Adipose tissue (tissue), 3 donors: ENCODE data around the gene ADGRV1. TPM values are rescaled to one million over a fixed set of nuclear protein-coding genes. Genes with fewer than 3 reads are reported as not detected.

Experiments used
- H3K27ac ChIP-seq: one replicate; pipeline ENCODE4 v1.5.1; 2013; ENCODE audit warnings: low read depth, low read length
- WGBS, 3 donors: extraction: QIAGEN DNeasy Blood & Tissue Kit; methylation state at CpG; one replicate each; pipeline ENCODE4 v1.1.7; 2013; 5-methylcytosine and 5-hydroxymethylcytosine counted together
- polyA plus RNA-seq, 3 donors: library from polyadenylated mRNA; stranded (reverse); fragments of 200-250 nt; gene quantifications; one replicate each; pipeline ENCODE4 v1.2.3, GENCODE V29; 2013
- donor health status: healthy with polysubstance abuse.
- donor health status: Bipolar disorder and iron deficiency.
- donor health status: healthy.

The ADGRV1 gene
- polyA plus RNA-seq, 3 donors = 0.33 to 1.6 (median 0.34) TPM

GRCh38 chr5:90868799-90869198 is 310.2 kb downstream of the ADGRV1 start:
- no peak overlapping the region for H3K27ac ChIP-seq
- 90 to 96% (median 93%) methylated on average over 4 of the region's 4 CpGs for WGBS, 3 donors

- H3K27ac ChIP-seq = no peak overlapping the region
- 68 to 92% (median 72%) methylated on average over 3 of the region's 3 CpGs for WGBS, 3 donors
These were observed 312.9 kb downstream of the ADGRV1 start for GRCh38 chr5:90871391-90871991.

DNA sequence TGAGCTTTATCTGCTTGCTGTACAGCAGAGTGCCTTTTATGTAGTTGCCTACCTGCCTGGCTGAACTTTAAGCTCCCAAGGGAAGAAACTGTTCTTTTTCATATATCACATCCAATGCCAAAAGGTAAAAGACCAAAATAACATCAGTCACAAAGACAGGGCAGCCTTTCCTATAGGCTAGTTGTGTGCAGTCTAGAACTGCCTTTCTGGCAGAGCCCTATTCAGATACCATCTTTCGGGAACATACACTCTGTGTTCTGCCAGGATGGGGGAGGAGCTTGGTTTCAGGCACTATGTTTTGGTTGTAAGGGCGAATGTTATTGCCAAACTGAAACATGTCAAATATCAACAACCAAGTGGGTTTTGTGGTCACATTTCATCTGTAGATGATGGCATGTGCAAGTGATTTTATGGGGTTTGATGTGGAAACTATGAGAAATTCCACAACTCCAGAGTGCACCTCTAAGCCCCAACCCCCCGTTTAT is 314.5 kb downstream of the ADGRV1 start:
- H3K27ac ChIP-seq = no peak overlapping the region
- WGBS, 3 donors = 37 to 72% (median 52%) methylated on average over 3 of the region's 3 CpGs

DNA sequence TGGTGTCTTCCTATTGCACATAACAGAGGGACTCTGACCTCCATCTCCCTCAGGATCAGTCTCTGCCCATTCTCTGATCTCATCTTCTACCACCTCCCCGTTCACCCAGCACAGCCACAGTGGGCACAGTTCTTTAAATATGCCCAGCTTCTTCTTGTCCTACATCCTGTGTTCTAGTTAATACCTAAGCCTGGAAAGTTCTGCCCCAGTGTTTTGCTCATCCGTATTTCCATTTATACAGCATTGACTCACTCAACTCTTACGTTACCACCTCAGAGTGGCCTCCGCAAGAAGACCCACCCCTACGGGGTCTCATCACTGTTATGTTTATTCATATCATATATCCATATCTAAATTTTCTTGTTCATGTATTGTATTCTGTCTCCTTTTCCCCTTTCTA is 315.5 kb downstream of the ADGRV1 start:
- H3K27ac ChIP-seq = no peak overlapping the region
- 92 to 97% (median 92%) methylated on average over 5 of the region's 5 CpGs for WGBS, 3 donors

GRCh38 chr5:90875456-90875855 is 316.9 kb downstream of the ADGRV1 start:
- H3K27ac ChIP-seq = no peak overlapping the region

DNA sequence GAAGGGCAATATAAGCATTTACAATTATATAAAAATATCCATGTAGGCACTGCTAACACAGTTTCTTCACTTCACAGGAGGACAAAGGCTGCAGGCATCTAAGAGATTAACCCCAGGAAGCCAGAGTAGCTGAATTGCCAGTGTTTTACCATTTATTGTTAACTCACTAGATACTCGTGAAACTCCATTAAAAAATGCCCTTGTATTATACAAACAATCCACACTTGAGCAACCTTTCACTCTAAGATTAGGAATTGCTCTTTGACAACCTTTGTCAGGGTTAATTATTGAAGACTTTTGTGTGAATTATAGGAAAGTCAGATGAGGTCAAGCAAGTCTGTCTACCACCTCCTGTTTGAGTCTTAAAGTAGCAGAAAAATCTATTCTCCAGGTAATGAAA is 317.8 kb downstream of the ADGRV1 start:
- 28 to 82% (median 79%) methylated on average over 1 of the region's 1 CpG for WGBS, 3 donors
- H3K27ac ChIP-seq = no peak overlapping the region

- WGBS, 3 donors = 94 to 100% (median 97%) methylated on average over 2 of the region's 2 CpGs
- no peak overlapping the region for H3K27ac ChIP-seq
These were observed 318.5 kb downstream of the ADGRV1 start for GRCh38 chr5:90877049-90877448.

DNA sequence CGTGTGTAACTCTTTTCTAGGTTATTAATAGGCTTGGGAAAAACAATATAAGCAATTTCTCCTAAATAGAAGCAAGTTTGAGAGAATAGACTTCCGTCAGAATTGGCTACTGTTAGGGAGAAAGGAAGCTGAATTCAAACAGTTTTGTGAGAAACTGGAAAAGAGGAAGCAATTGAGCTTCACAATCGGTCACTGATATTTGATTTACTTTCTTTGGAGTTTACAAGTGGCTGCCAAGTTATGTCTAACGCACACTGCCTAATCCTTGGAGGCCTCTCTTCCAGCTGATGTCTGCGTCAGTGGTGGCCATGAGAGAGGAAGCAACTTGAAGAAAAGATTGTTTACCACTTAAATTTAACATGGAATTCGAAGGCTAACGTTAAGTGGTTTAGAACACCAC is 319.5 kb downstream of the ADGRV1 start:
- 18 to 28% (median 19%) methylated on average over 7 of the region's 7 CpGs for WGBS, 3 donors
- H3K27ac ChIP-seq = no peak overlapping the region

GRCh38 chr5:90878549-90879196 is 320.1 kb downstream of the ADGRV1 start:
- 47 to 57% (median 55%) methylated on average over 3 of the region's 3 CpGs for WGBS, 3 donors
- H3K27ac ChIP-seq = no peak overlapping the region

DNA sequence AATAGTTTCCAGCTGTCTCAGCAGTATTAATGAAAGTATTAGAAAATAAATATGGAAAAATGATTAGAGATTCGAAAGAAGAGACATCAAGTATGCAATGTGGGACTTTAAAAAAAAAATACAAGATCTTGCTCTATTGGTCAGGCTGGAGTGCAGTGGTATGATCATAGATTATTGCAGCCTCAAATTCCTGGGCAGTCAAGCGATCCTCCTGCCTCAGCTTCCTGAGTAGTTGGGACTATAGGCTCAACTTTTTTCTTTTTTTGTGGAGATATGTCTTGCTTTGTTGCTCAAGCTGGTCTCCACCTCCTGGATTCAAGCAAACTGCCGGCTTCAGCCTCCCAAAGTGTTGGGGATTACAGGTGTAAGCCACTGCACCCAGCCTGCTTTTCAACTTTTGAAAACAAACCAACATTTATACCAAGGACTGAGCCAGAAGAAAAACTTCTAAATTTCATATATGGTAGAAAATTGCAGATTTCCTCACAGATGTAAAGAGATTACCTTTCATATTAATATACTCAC is 323.1 kb downstream of the ADGRV1 start:
- 81 to 91% (median 84%) methylated on average over 3 of the region's 3 CpGs for WGBS, 3 donors
- H3K27ac ChIP-seq = no peak overlapping the region

DNA sequence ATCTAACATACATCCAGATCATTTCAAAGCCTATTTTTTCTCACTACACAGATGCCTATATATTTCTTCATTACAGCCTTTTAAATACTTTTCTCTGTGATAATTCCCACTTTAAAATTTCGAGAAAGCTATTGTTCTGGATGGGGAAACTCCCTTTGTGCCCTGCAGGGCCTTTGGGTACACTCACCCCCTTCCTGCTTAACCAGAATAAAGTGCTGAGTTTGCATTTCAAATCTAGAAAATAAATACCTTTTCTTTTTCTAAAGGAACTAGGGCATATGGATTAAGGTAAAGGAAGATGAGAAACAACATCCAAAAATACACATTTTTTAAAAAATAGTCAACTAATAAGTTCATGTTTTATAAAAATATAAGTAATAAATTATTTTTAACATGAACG is 323.9 kb downstream of the ADGRV1 start:
- H3K27ac ChIP-seq = no peak overlapping the region
- WGBS, 3 donors = 85 to 92% (median 87%) methylated on average over 2 of the region's 2 CpGs

DNA sequence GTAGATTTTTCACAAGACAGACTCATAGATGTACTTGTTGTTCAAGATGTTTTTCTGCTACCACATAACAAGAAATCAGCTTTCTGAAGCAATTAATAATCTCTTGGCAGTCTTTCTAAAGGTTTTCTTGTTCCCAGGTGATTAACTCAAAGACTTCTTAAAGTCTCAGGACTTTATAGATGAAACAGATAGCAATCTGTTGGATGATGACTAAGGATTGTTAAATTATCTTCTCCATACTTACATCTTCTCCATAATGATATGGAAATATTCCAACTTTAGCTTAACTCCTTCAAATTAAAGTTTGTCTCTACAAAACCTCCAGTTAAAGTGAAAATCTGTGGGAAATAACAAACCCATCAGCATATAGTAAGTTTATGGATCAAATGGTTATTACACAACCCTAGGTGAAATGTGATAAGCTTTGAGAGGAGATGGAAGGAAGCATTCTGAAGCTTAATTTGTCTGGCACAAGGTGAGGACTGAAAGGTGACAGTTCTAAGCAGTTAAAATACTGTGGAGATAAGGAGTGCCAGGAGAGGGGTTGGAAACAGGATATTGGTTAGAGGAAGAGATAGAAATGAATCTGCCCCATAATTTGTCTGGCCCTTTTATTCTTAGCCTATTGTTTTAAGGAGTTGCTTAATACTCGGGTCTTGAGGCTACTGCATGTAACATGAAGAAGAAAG is 326.7 kb downstream of the ADGRV1 start:
- 42 to 76% (median 60%) methylated on average over 1 of the region's 1 CpG for WGBS, 3 donors
- no peak overlapping the region for H3K27ac ChIP-seq

DNA sequence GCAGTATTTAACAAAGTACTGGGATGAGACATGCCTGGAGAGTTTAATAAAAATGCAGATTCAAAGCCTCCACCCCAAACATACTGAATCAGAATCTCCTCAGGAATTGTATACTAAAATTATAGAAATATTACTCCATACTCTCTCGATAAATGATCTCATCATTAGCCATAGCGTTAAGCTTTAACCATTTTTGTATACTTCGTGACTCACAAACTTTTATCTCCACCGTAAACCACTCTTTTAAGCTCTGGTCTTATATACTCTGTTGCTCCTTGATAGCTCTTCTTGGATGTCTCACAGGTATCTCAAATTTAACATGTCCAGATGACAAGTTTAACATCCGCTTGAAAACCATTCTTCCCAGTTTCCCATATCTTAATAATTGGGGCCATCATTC is 327.8 kb downstream of the ADGRV1 start:
- no peak overlapping the region for H3K27ac ChIP-seq
- WGBS, 3 donors = 92 to 99% (median 96%) methylated on average over 5 of the region's 5 CpGs

GRCh38 chr5:90888511-90889324 is 330.1 kb downstream of the ADGRV1 start:
- 78 to 87% (median 86%) methylated on average over 1 of the region's 1 CpG for WGBS, 3 donors
- H3K27ac ChIP-seq = no peak overlapping the region

DNA sequence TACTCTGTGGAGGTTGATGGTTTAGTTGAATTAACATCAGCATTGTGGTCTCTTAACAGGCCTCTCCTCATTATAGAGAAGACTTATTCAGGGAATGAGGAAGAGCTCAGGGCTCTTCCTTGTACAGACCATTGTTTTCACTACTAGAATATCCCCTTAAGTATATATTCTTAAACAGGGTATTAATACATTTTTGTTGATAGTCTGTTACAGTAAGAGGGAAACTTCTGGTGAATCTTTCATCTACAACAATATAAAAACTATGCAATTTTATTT is 330.7 kb downstream of the ADGRV1 start:
- H3K27ac ChIP-seq = no peak overlapping the region

DNA sequence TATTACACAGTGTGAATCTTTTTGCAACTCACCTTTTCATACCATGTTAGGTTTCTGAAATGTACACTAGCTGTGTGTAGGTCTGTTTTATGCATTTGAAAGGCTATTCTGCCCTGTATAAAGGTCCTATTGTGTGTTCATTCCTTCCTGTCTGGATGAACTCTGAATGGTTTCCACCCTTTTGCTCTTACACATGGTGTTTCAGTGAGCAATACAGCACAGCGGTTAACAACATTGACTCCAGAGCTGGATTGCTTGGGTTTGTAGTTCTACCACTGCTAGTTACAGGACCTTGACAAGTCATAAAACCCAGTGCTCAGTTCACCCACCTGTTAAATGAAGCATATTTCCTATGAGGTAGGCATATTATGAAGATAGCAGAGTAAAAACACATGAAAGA is 331.6 kb downstream of the ADGRV1 start:
- no peak overlapping the region for H3K27ac ChIP-seq

GRCh38 chr5:90894866-90895420 is 336.3 kb downstream of the ADGRV1 start:
- H3K27ac ChIP-seq = no peak overlapping the region
- 96 to 100% (median 99%) methylated on average over 2 of the region's 2 CpGs for WGBS, 3 donors

More for the DNA sequence above, 331.6 kb downstream of the ADGRV1 start:
- 92 to 100% (median 97%) methylated on average over 1 of the region's 1 CpG for WGBS, 3 donors

- no peak overlapping the region for H3K27ac ChIP-seq
- WGBS, 3 donors = 72 to 93% (median 79%) methylated on average over 2 of the region's 2 CpGs
These were observed 339.0 kb downstream of the ADGRV1 start for GRCh38 chr5:90897618-90898017.
